Fibroblast of mammary gland (primary cell): ENCODE results near the gene SULT2B1.

Experiments
- DNase-seq: peaks from one replicate; pipeline ENCODE4 v3.0.0-alpha.2; 2010; ENCODE audit warnings: low read depth
- H3K4me3 ChIP-seq: 2 replicates; pipeline ENCODE4 v1.5.1; 2011; ENCODE audit warnings: low read depth, mild to moderate bottlenecking, low read length, moderate library complexity; ENCODE audit not compliant: control insufficient read depth
- CTCF ChIP-seq: conservative IDR thresholded peaks from 2 replicates; pipeline ENCODE4 v1.5.1; 2011; ENCODE audit warnings: low read depth, low read length, inconsistent platforms; ENCODE audit not compliant: control insufficient read depth, insufficient read depth

SULT2B1 gene

GRCh38 chr19:48648134-48648533, 96.2 kb downstream of the SULT2B1 start:
- no peak for DNase-seq
- no peak for TF ChIP-seq CTCF
- no peak overlapping the region for H3K4me3 ChIP-seq
